Hepatocyte (in vitro differentiated cells): ENCODE measurements around the gene FOXA1.

Source experiments
- CTCF ChIP-seq: fragments of 200-600 bp; sonication (generic); IDR thresholded peaks from 2 replicates; pipeline ENCODE4 v1.5.1; 2016; ENCODE audit warnings: antibody characterized with exemption, mild to moderate bottlenecking; ENCODE audit not compliant: poor library complexity
- EZH2phosphoT487 ChIP-seq: fragments of 200-600 bp; sonication (generic); IDR thresholded peaks from one replicate; pipeline ENCODE4 v1.6.1; 2018; ENCODE audit warnings: antibody characterized with exemption, mild to moderate bottlenecking, low read depth, moderate library complexity; ENCODE audit not compliant: unreplicated experiment, severe bottlenecking

- TF ChIP-seq CTCF (no peak), EZH2phosphoT487 (peak; percentile 87)
Measured at GRCh38 chr14:37593511-37594237, 1.4 kb downstream of the FOXA1 start.
